Endothelial cell of umbilical vein (primary cell): Measurements from ENCODE around the gene SH3BGRL. TPM values are rescaled to one million over a fixed set of nuclear protein-coding genes. Genes with fewer than 3 reads are reported as not detected.

Source experiments
- Bru-seq: library from RNA; stranded (reverse); fragments of 400-500 nt; gene quantifications from one replicate; lab custom pipeline; 2021; lab: Mats Ljungman, UMichigan
- BruChase-seq, 2 experiments: library from RNA; stranded (reverse); fragments of 400-500 nt; gene quantifications; one replicate each; lab custom pipeline; 2021; lab: Mats Ljungman, UMichigan
- BruUV-seq: library from RNA; stranded (reverse); fragments of 400-500 nt; replicated peaks from 2 replicates; lab custom pipeline; 2021; lab: Mats Ljungman, UMichigan
- CTCF ChIA-PET: fragments of 300-600, 350-600 bp; sonication (Branson Sonifier 250); formaldehyde crosslinking; loops from one replicate; lab custom pipeline; 2021; ENCODE audit warnings: antibody characterized with exemption, inconsistent platforms; lab: Charles Lee
- POLR2A ChIA-PET: fragments of 300-600, 350-600 bp; sonication (Branson Sonifier 250); formaldehyde crosslinking; loops from one replicate; lab custom pipeline; 2021; ENCODE audit warnings: antibody characterized with exemption, inconsistent platforms; lab: Charles Lee
- DNase-seq: peaks from one replicate; pipeline ENCODE4 v3.0.0-alpha.2; 2011; ENCODE audit warnings: low read depth, low spot score
- FAIRE-seq: peaks from 2 replicates; lab custom pipeline; 2011; peaks lifted over from hg19 to GRCh38; lab: Jason Lieb, UNC
- H2AFZ ChIP-seq: 2 replicates; pipeline ENCODE4 v1.6.0; 2012; ENCODE audit warnings: low read depth, low read length, control low read depth, inconsistent platforms
- H3K27ac ChIP-seq: 2 replicates; pipeline ENCODE4 v1.5.1; 2011; ENCODE audit warnings: low read depth, mild to moderate bottlenecking, control low read depth, low read length, moderate library complexity; ENCODE audit not compliant: insufficient read depth
- H3K27me3 ChIP-seq, 2 experiments: 2 replicates each; pipeline versions ENCODE4 v1.6.0 to v1.6.1; 2011; ENCODE audit warnings: low read length in 2 of 2, mixed read lengths in 1 of 2; ENCODE audit not compliant: control insufficient read depth in 2 of 2, insufficient read depth in 2 of 2
- H3K36me3 ChIP-seq, 2 experiments: 2 replicates in 1 of 2; 3 replicates in 1 of 2; pipeline ENCODE4 v1.5.1; 2011; ENCODE audit warnings: low read length in 2 of 2, mild to moderate bottlenecking in 1 of 2, moderate library complexity in 1 of 2; ENCODE audit not compliant: control insufficient read depth in 2 of 2, insufficient read depth in 2 of 2; ENCODE audit errors: extremely low read depth in 1 of 2
- H3K4me1 ChIP-seq: 3 replicates; pipeline ENCODE4 v1.5.1; 2011; ENCODE audit warnings: mild to moderate bottlenecking, low read length; ENCODE audit not compliant: control insufficient read depth, insufficient read depth; ENCODE audit errors: extremely low read depth
- H3K4me2 ChIP-seq: 2 replicates; pipeline ENCODE4 v1.6.1; 2011; ENCODE audit warnings: low read length, control low read depth, mixed read lengths; ENCODE audit not compliant: insufficient read depth
- H3K4me3 ChIP-seq, 3 experiments: fragments of 200-600 bp in 1 of 3; sonication (generic), shearing (Covaris generic) in 1 of 3; replicated peaks in 1 of 3; 2 replicates each; pipeline ENCODE4 v1.5.1; 2011 to 2016; ENCODE audit warnings: control low read depth in 3 of 3, low read length in 3 of 3, mild to moderate bottlenecking in 2 of 3, inconsistent platforms in 1 of 3, low read depth in 1 of 3, moderate library complexity in 1 of 3; ENCODE audit not compliant: insufficient read depth in 1 of 3
- H3K79me2 ChIP-seq: 2 replicates; pipeline ENCODE4 v1.6.0; 2012; ENCODE audit warnings: low read length, inconsistent platforms; ENCODE audit not compliant: control insufficient read depth, insufficient read depth
- H3K9ac ChIP-seq: replicated peaks from 2 replicates; pipeline ENCODE3; 2011; ENCODE audit warnings: low read length, control low read depth; ENCODE audit not compliant: insufficient read depth; ENCODE audit errors: extremely low read depth
- H3K9me1 ChIP-seq: replicated peaks from 3 replicates; pipeline ENCODE4 v1.6.0; 2011; ENCODE audit warnings: mild to moderate bottlenecking, low read length; ENCODE audit not compliant: control insufficient read depth, insufficient read depth; ENCODE audit errors: extremely low read depth
- H3K9me3 ChIP-seq: replicated peaks from 2 replicates; pipeline ENCODE4 v1.5.1; 2012; ENCODE audit warnings: low read length, inconsistent platforms; ENCODE audit not compliant: control insufficient read depth, insufficient read depth
- H4K20me1 ChIP-seq: replicated peaks from 2 replicates; pipeline ENCODE3; 2011; ENCODE audit warnings: mild to moderate bottlenecking, low read length; ENCODE audit not compliant: control insufficient read depth, insufficient read depth; ENCODE audit errors: extremely low read depth
- CTCF ChIP-seq, 2 donors: IDR thresholded peaks; 1 replicate in 1 of 2; 2 replicates in 1 of 2; pipeline ENCODE4 v1.5.1; 2011; ENCODE audit warnings: low read length in 2 of 2, mild to moderate bottlenecking in 2 of 2, moderate library complexity in 2 of 2, control low read depth in 1 of 2, inconsistent platforms in 1 of 2, low read depth in 1 of 2; ENCODE audit not compliant: insufficient read depth in 1 of 2; ENCODE audit errors: extremely low read depth in 1 of 2
- EZH2 ChIP-seq: IDR thresholded peaks from 2 replicates; pipeline ENCODE4 v1.6.1; 2012; ENCODE audit warnings: borderline replicate concordance, low read depth, mild to moderate bottlenecking, moderate library complexity, low read length, inconsistent platforms; ENCODE audit not compliant: severe bottlenecking
- FOS ChIP-seq: IDR thresholded peaks from 2 replicates; pipeline ENCODE4 v1.6.1; 2011; ENCODE audit warnings: mild to moderate bottlenecking, low read length, moderate library complexity, borderline replicate concordance; ENCODE audit not compliant: insufficient read depth
- GATA2 ChIP-seq: IDR thresholded peaks from 2 replicates; pipeline ENCODE4 v1.7.0; 2011; ENCODE audit warnings: low read depth, mild to moderate bottlenecking, moderate library complexity, mixed read lengths, low read length; ENCODE audit not compliant: insufficient read length, insufficient read depth
- JUN ChIP-seq: IDR thresholded peaks from 2 replicates; pipeline ENCODE4 v1.6.1; 2011; ENCODE audit warnings: borderline replicate concordance, low read depth; ENCODE audit not compliant: insufficient read length, insufficient read depth
- MAX ChIP-seq: IDR thresholded peaks from 2 replicates; pipeline ENCODE4 v1.6.1; 2011; ENCODE audit not compliant: insufficient read depth, insufficient read length
- MYC ChIP-seq: IDR thresholded peaks from one replicate; pipeline ENCODE4 v1.6.1; 2011; ENCODE audit warnings: mild to moderate bottlenecking, low read depth, low read length
- POLR2A ChIP-seq: IDR thresholded peaks from 2 replicates; pipeline ENCODE4 v1.6.1; 2012; ENCODE audit warnings: low read depth, mild to moderate bottlenecking, control low read depth, low read length
- POLR2AphosphoS5 ChIP-seq: IDR thresholded peaks from 2 replicates; pipeline ENCODE4 v1.6.1; 2012; ENCODE audit warnings: low read depth, mild to moderate bottlenecking, control low read depth, low read length, moderate library complexity; ENCODE audit not compliant: insufficient read depth
- dilution Hi-C: fragments of 300-500 bp; cut with MboI; formaldehyde crosslinking; loops from one replicate; pipeline ENCODE4 v1.15.0; 2019; ENCODE audit warnings: low sequenced_read_pairs; ENCODE audit not compliant: extremely low pct_ligation_motif_present
- intact Hi-C: fragments of 100-400 bp; cut with micrococcal nuclease; formaldehyde crosslinking; loops from one replicate; pipeline ENCODE4 v1.10.0; 2022
- long read RNA-seq: library from polyadenylated mRNA; stranded (forward); transcript quantifications from one replicate; pipeline ENCODE4 v2.0.0, GENCODE V29; 2021
- polyA minus RNA-seq, 3 experiments: library from RNA; depleted of rRNA, polyadenylated mRNA; stranded (reverse); fragments of >200 nt; gene quantifications; 1 replicate in 1 of 3; 2 replicates in 2 of 3; pipeline ENCODE4 v1.2.3, GENCODE V29; 2011
- polyA plus RNA-seq, 4 experiments: library from polyadenylated mRNA; depleted of rRNA in 3 of 4; stranded (reverse) in 3 of 4; unstranded in 1 of 4; fragments of >200 nt; gene quantifications; 2 replicates each; pipeline versions ENCODE4 v1.2.1 to v1.2.3, GENCODE V29; 2011 to 2012; ENCODE audit warnings: missing spikeins in 1 of 4
- total RNA-seq: library from RNA; stranded (reverse); gene quantifications from 2 replicates; pipeline ENCODE4 v1.2.3, GENCODE V29; 2021

SH3BGRL gene
- 63.3 and 65.7 TPM in 2 replicates for total RNA-seq
- polyA plus RNA-seq = 42.7 and 45.6 TPM in 2 replicates
- polyA plus RNA-seq (2011; cell fraction: cytosol; rRNA removed) = 79.0 and 85.5 TPM in 2 replicates
- 25.6 and 29.1 TPM in 2 replicates for polyA plus RNA-seq (2011; cell fraction: nucleus; rRNA removed)
- polyA plus RNA-seq (2012) = 78.5 and 80.0 TPM in 2 replicates
- polyA minus RNA-seq = 22.7 and 25.7 TPM in 2 replicates
- 11.0 TPM for polyA minus RNA-seq (2011; cell fraction: cytosol; rRNA and poly(A)+ RNA removed)
- 19.0 and 24.5 TPM in 2 replicates for polyA minus RNA-seq (2011; cell fraction: nucleus; rRNA and poly(A)+ RNA removed)
- Bru-seq, nascent RNA = percentile 69 among the genes with signal in this experiment
- percentile 64 among the genes with signal in this experiment for BruChase-seq, experiment 1, labeled RNA remaining after a 6-hour chase
- BruChase-seq, experiment 2, labeled RNA remaining after a 2-hour chase = percentile 66 among the genes with signal in this experiment
- long read RNA-seq, transcript SH3BGRL-201 (4 exons, 1,923 nt) = major isoform, 270 of 281 reads
- long read RNA-seq, transcript SH3BGRL-204 (5 exons, 928 nt) = minor isoform, 5 of 281 reads
- long read RNA-seq, partial matches to known transcripts = 2 of 281 reads
- long read RNA-seq, other reads (novel, unspliced or antisense) = 4 of 281 reads

- Histone ChIP-seq H3K9me3 (no peaks in the 10 kb centered on the region), H3K9ac (peak within 1 kb of the TSS; percentile 77), H3K4me1 (peaks cover 10% of the 10 kb centered on the region), H3K4me3 (peak within 1 kb of the TSS; percentile 77 to 99 (median 97)), H3K27ac (peak within 1 kb of the TSS; percentile 86), H3K36me3 (no peaks in the 10 kb centered on the region), H3K9me1 (no peaks in the 10 kb centered on the region), H2AFZ (peak within 1 kb of the TSS; percentile 96), H3K4me2 (peak within 1 kb of the TSS; percentile 99), H4K20me1 (no peaks in the 10 kb centered on the region), H3K27me3 (no peaks in the 10 kb centered on the region), H3K79me2 (peaks cover 19% of the 10 kb centered on the region)
- dilution Hi-C loops (no loop called here), intact Hi-C loops (loop anchor here (2.0 to 10.0 kb wide), 3 partner anchors 81 to 1553 kb away; partner anchors contain the start of gene BRWD3)
- ChIA-PET CTCF (interaction anchor here (0.5 to 2.5 kb wide), 3 partner anchors 78 to 325 kb away, joined by 3 to 6 read pairs (median 3); no protein-coding TSS in a partner anchor), POLR2A (no interaction called here)
- FAIRE-seq (peak; percentile 97), DNase-seq (peak; percentile 87)
- no TSS peak for BruUV-seq
- TF ChIP-seq GATA2 = no peak
- no peak for TF ChIP-seq MYC
- TF ChIP-seq POLR2A = peak; percentile 46
Measured at GRCh38 chrX:81201671-81202455, at the start of gene SH3BGRL, which contains the start of gene HMGN5. SH3BGRL (plus strand) TSS chrX:81202102; CDS start chrX:81202201, 99 bp downstream. HMGN5 (minus strand) TSS chrX:81201913; CDS start chrX:81121549, 80,364 bp downstream.

GRCh38 chrX:81168391-81168790 is 33.5 kb upstream of the SH3BGRL start:
- H3K79me2 ChIP-seq = no peaks in the 10 kb centered on the region
- no peaks in the 10 kb centered on the region for H3K36me3 ChIP-seq
- H3K9me1 ChIP-seq = no peaks in the 10 kb centered on the region
- H3K4me3 ChIP-seq = no peak overlapping the region
- H3K4me1 ChIP-seq = no peaks in the 10 kb centered on the region
- TF ChIP-seq MAX (no peak), FOS (no peak), CTCF (IDR thresholded peaks at IDR 0.05; ENCODE audit: extremely low read depth in 1 of 2, insufficient read depth in 1 of 2, low read depth in 1 of 2, low read length in 2 of 2) (no peak), JUN (no peak), POLR2AphosphoS5 (no peak), EZH2 (no peak), MYC (no peak), GATA2 (no peak), POLR2A (no peak)
- H2AFZ ChIP-seq = no peak overlapping the region
- intact Hi-C loops = no loop called here
- H3K27me3 ChIP-seq = no peaks in the 10 kb centered on the region
- ChIA-PET POLR2A (no interaction called here), CTCF (no interaction called here)
- FAIRE-seq (no peak), DNase-seq (no peak)
- BruUV-seq = no TSS peak
- no peaks in the 10 kb centered on the region for H4K20me1 ChIP-seq
- no peaks in the 10 kb centered on the region for H3K9me3 ChIP-seq
- H3K9ac ChIP-seq = no peak overlapping the region
- H3K27ac ChIP-seq = no peak overlapping the region
- dilution Hi-C loops = no loop called here
- no peak overlapping the region for H3K4me2 ChIP-seq
